Esophagus squamous epithelium (tissue), 4 donors: ENCODE data around the gene SHLD1.

Experiments used
- POLR2A ChIP-seq, 4 donors: fragments of 450-650 bp; IDR thresholded peaks; one replicate each; pipeline ENCODE4 v1.6.1; 2017; ENCODE audit warnings: antibody characterized with exemption in 4 of 4, mild to moderate bottlenecking in 4 of 4, moderate library complexity in 3 of 4
- TF ChIP-seq, protein P1 (sequence below), 6 experiments: fragments of 450-650 bp in 4 of 6; fragments of 200-600 bp in 2 of 6; sonication (generic) in 2 of 6; IDR thresholded peaks; one replicate each; pipeline ENCODE4 v1.5.1; 2016 to 2019; ENCODE audit warnings: antibody characterized with exemption in 6 of 6, mild to moderate bottlenecking in 4 of 6, moderate library complexity in 4 of 6

DNA sequence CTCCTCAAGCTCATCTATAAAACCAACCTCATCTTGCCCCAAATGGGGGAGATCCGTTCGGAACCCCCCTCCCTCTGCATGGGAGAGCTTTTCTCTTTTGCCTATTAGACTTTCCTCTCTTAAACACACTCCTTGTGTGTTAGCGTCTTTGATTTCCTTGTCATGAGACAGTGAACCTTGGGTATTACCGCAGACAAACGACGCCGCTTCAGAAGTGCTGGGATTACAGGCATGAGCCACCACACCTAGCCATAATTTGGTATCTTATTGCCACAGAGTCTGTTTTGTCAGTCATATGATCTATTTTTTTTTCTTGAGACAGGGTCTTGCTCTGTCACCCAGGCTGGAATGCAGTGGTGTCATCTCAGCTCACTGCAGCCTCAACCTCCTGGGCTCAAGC, 3.6 kb downstream of the SHLD1 start:
- TF ChIP-seq, protein P1, sequence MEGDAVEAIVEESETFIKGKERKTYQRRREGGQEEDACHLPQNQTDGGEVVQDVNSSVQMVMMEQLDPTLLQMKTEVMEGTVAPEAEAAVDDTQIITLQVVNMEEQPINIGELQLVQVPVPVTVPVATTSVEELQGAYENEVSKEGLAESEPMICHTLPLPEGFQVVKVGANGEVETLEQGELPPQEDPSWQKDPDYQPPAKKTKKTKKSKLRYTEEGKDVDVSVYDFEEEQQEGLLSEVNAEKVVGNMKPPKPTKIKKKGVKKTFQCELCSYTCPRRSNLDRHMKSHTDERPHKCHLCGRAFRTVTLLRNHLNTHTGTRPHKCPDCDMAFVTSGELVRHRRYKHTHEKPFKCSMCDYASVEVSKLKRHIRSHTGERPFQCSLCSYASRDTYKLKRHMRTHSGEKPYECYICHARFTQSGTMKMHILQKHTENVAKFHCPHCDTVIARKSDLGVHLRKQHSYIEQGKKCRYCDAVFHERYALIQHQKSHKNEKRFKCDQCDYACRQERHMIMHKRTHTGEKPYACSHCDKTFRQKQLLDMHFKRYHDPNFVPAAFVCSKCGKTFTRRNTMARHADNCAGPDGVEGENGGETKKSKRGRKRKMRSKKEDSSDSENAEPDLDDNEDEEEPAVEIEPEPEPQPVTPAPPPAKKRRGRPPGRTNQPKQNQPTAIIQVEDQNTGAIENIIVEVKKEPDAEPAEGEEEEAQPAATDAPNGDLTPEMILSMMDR (IDR thresholded peaks at IDR 0.05) = no peak
- TF ChIP-seq POLR2A (IDR thresholded peaks at IDR 0.05) = no peak
